Stimulated activated naive CD8-positive, alpha-beta T cell treated with anti-CD3 and anti-CD28 coated beads, Interleukin-15, Interleukin-2, amounts not matched to agents 100 ng/mL and 50 ng/mL, for 24 hours (primary cell): Measurements from ENCODE around the gene PAX6.

Experiments used
- H3K27ac Mint-ChIP-seq: one replicate; pipeline ENCODE4 v1.8.0; 2021; ENCODE audit warnings: mild to moderate bottlenecking, mixed read lengths
- H3K27me3 Mint-ChIP-seq: one replicate; pipeline ENCODE4 v1.8.0; 2021; ENCODE audit warnings: mixed read lengths
- H3K36me3 Mint-ChIP-seq: one replicate; pipeline ENCODE4 v1.8.0; 2021; ENCODE audit warnings: low read depth, mixed read lengths
- H3K4me1 Mint-ChIP-seq: one replicate; pipeline ENCODE4 v1.8.0; 2021; ENCODE audit warnings: low read depth, mixed read lengths
- H3K4me3 Mint-ChIP-seq: one replicate; pipeline ENCODE4 v1.8.0; 2021; ENCODE audit warnings: mild to moderate bottlenecking, mixed read lengths
- H3K9me3 Mint-ChIP-seq: one replicate; pipeline ENCODE4 v1.8.0; 2021; ENCODE audit warnings: mixed read lengths

Gene PAX6

DNA sequence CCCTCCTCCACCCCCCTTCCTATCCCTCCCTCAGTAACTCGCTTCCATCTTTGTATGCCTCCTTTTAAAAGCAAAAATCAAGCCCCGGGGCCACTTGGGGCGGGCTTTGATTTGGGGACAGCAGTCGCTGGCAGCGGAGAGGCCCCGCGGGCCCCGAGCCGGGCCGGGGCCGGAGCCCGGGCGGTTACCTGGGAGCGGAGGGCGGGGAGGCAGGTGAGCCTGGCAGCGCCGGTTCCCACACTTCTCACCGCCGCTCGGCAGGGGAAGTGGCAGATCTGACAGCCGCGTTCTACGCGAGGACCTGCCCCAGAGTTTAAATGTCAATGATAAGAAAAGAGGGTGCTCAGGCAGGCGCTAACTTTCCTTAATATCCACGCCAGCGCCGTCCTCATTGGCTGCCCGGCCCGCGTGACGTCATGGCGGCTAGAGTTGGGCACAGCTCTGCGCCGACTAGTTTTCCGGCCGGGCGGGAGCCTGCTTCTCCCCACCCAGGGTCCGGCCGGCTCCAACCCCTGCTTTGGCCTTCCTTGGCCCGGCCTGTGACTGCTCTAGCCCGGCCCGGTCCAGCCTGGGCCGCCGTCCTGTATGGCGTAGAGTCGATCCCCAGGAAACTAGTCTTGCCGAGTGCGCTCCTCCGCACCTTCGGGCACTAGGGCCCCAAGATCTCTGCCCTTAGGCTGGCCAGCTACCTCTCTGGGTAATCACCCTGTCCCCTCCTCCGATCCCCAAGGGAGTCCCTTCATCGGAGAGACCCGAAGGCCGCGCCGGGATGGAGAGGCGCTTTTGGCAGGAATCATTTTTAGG lies 6.7 kb upstream of the PAX6 start:
- peaks cover 24% of the 10 kb centered on the region for H3K4me1 Mint-ChIP-seq
- no peak overlapping the region for H3K27ac Mint-ChIP-seq
- no peak overlapping the region for H3K4me3 Mint-ChIP-seq

GRCh38 chr11:31817054-31817620 lies 6.0 kb upstream of the PAX6 start:
- peak overlapping the region; percentile 32 for H3K27ac Mint-ChIP-seq
- peaks cover 30% of the 10 kb centered on the region for H3K4me1 Mint-ChIP-seq
- no peaks in the 10 kb centered on the region for H3K36me3 Mint-ChIP-seq
- peak overlapping the region; percentile 64 for H3K4me3 Mint-ChIP-seq
- no peaks in the 10 kb centered on the region for H3K9me3 Mint-ChIP-seq
- peaks cover 76% of the 10 kb centered on the region for H3K27me3 Mint-ChIP-seq

More for the DNA sequence above, 6.7 kb upstream of the PAX6 start:
- Mint-ChIP-seq H3K36me3 (no peaks in the 10 kb centered on the region), H3K9me3 (no peaks in the 10 kb centered on the region), H3K27me3 (peaks cover 78% of the 10 kb centered on the region)

DNA sequence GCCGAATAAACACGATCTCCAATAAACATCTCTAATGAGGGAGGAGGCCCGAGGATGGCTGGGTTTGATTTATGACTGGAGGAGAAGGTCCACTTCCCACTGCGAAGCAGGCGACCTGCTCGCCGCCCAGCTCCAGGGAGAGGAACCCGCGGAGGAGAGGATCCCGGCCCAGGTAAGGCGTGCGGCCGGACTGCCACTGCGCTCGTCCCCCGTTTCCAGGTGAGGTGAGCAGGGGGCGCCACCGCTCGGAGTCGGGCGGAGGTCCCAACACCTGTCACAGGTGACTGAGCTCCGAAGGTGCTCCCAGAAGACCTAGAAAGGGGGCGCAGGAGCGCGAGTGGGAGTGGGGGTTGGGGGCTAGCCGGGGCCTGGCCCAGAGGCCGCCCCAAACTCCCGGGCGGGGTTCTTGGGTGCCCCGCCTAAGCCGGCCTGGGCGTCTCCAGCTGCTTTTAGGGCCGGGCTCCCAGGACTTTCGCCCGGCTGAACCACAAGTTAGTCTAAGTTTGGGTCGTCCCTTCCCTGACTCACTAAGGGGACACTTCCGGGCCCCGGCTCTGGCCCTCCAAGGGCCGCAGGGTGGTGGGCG lies 5.4 kb upstream of the PAX6 start:
- Mint-ChIP-seq H3K27ac (no peak overlapping the region), H3K4me3 (peak overlapping the region; percentile 71)

GRCh38 chr11:31815711-31816467 lies 4.8 kb upstream of the PAX6 start:
- H3K9me3 Mint-ChIP-seq = no peaks in the 10 kb centered on the region
- H3K27me3 Mint-ChIP-seq = peaks cover 73% of the 10 kb centered on the region

More for the DNA sequence above, 5.4 kb upstream of the PAX6 start:
- H3K9me3 Mint-ChIP-seq = no peaks in the 10 kb centered on the region
- no peaks in the 10 kb centered on the region for H3K36me3 Mint-ChIP-seq
- peaks cover 75% of the 10 kb centered on the region for H3K27me3 Mint-ChIP-seq
- peaks cover 34% of the 10 kb centered on the region for H3K4me1 Mint-ChIP-seq

DNA sequence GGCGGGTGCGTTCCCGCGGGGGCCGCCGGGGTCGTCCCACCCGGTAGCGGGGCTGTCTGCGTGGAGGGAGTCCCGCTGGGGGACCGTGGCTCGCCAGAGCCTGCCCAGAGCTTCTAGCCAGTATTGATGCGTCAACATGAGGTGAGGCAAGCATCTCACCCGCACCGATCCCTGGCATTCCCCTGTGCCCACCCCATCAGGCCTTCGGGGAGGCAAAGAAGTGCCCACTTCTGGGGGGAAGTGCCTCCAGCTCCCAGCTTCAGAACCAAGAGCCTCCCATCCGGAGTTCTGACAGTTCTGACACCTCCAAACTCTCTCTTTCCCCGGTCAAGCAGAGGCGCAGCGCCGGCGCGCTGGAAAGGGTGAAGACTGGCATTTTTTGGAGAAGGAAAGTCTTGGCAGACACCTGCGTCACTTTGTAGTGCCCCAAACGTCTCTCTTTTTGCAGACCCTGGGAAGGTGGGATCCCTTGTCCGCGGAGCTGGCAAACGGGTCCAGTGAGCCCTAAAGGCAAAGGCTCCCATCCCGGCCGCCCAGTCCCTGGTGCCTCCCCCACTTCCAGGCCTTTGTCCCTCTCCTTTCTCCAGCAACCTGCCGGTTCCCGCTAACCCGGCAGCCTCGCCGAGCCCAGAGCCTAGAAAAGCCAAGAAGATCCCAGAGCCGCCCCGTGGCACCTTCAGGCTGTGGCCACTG lies 3.2 kb upstream of the PAX6 start:
- H3K36me3 Mint-ChIP-seq = peaks cover 4% of the 10 kb centered on the region
- H3K27ac Mint-ChIP-seq = no peak overlapping the region
- peaks cover 51% of the 10 kb centered on the region for H3K4me1 Mint-ChIP-seq
- peak overlapping the region; percentile 17 for H3K4me3 Mint-ChIP-seq
- H3K9me3 Mint-ChIP-seq = no peaks in the 10 kb centered on the region
- H3K27me3 Mint-ChIP-seq = peaks cover 70% of the 10 kb centered on the region

More at GRCh38 chr11:31815711-31816467, 4.8 kb upstream of the PAX6 start:
- peaks cover 40% of the 10 kb centered on the region for H3K4me1 Mint-ChIP-seq
- no peak overlapping the region for H3K27ac Mint-ChIP-seq
- peak overlapping the region; percentile 71 for H3K4me3 Mint-ChIP-seq
- no peaks in the 10 kb centered on the region for H3K36me3 Mint-ChIP-seq

DNA sequence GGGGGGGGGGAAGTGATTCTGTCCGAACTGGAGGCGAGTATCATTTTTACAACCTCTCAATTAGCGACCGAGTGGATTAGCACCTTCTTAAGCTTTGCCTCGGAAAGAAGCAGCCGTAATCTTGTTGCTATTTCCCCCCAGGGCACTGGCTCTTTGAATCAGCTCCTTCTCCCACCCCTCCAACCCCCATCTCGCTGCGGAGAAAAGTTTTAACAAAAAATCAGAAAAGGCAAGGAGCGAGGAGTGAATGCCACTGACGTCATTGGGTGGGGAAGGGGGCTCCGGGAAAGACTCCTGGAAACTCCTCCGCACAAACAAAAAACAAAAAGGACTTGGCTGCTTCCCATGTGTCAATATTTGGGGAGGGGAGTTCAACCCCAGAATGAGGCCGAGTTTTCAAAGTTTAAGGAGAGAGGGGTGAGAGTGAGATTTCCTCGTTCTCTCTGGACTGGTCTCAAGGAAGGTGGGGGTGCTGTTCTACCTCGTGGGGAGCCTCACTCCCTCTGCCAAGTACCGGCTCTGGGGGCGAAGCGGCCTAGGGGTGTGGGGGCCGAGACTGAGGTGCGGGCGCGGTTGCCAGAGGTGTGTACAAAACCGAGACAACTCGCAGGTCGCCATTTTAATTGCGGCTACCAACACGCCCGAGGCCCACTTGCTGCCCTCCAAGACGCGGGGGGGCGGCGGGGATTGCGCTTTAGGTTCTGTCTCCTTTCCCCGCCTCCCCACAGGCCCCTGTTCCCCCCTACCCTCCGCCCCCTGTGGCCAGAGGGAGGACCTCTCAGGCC lies 2.5 kb upstream of the PAX6 start:
- no peaks in the 10 kb centered on the region for H3K9me3 Mint-ChIP-seq
- peaks cover 58% of the 10 kb centered on the region for H3K4me1 Mint-ChIP-seq
- peak overlapping the region; percentile 67 for H3K4me3 Mint-ChIP-seq
- peaks cover 73% of the 10 kb centered on the region for H3K27me3 Mint-ChIP-seq
- H3K36me3 Mint-ChIP-seq = peaks cover 4% of the 10 kb centered on the region
- no peak overlapping the region for H3K27ac Mint-ChIP-seq

DNA sequence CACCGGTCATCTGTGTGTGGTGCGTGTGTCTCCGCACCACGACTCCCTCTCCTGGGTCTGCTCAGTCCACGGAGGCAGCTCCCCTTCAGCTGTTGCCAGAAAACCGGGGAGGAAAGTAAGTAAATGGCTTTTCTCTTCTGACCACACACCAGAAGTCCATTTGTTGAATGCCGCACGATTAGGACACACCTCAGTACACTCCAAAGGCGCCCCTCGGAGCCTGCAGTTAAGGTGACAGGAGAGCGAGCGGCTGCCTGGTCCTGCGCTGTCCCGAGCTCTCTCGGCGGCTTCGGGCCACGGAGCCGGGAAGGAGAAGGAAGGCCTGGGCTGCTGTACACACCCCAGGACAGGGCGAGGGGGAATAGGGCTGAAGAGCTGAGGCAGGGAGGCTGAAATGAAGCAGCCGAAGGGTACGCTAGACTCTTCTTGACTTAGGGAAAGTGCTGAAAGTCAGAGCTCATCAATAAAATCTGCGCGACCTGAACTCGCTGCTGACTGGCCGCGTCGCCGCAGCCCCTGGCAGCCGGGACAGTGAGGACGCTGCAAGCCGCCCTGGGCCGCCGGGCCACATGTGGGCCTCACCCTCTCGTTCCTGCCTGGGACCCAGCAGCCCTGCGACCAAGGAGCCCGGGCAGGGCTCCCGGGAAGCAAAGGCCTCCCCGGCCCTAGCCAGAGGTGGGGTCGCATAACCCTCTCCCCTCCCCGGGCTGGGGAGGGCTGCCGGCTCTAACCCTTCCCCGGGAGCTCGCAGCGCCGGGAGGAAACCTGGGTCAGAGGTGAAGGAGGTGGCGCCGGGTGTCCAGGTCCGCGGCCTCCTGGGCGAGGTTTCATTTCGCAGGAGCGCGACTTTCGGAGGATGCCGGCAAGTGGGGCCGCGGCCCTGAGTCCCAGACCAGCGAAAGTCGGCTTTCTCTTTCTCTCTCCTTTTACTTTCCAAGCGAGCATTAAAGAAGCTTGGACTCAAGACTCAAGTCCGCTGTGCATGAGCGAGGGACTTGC lies 1.6 kb upstream of the PAX6 start:
- peaks cover 4% of the 10 kb centered on the region for H3K36me3 Mint-ChIP-seq
- H3K27me3 Mint-ChIP-seq = peaks cover 75% of the 10 kb centered on the region
- H3K9me3 Mint-ChIP-seq = no peaks in the 10 kb centered on the region
- no peak overlapping the region for H3K27ac Mint-ChIP-seq
- peaks cover 58% of the 10 kb centered on the region for H3K4me1 Mint-ChIP-seq
- peak overlapping the region; percentile 76 for H3K4me3 Mint-ChIP-seq

- H3K27ac Mint-ChIP-seq = peak overlapping the region; percentile 55
- peaks cover 4% of the 10 kb centered on the region for H3K36me3 Mint-ChIP-seq
- H3K4me1 Mint-ChIP-seq = peaks cover 47% of the 10 kb centered on the region
- H3K27me3 Mint-ChIP-seq = peaks cover 70% of the 10 kb centered on the region
- peak overlapping the region; percentile 78 for H3K4me3 Mint-ChIP-seq
- no peaks in the 10 kb centered on the region for H3K9me3 Mint-ChIP-seq
Measured at GRCh38 chr11:31809857-31810778, 1.0 kb downstream of the PAX6 start.

DNA sequence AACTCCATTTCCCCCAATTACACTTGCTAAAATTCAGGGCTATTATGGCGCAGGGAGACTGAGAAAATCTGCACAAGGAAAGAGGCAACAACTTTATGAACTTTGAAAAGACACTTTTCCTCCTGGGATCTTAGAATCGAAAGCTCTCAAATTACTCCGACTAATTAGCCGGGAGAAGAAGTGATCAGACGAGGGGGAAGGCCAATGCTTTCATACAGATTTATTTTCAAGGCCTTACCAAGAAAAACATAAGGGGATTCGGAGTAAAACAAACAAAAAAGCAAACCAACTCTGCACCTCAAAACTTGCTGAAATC lies 1.6 kb downstream of the PAX6 start:
- Mint-ChIP-seq H3K9me3 (no peaks in the 10 kb centered on the region), H3K4me1 (peaks cover 47% of the 10 kb centered on the region), H3K27ac (no peak overlapping the region), H3K36me3 (peaks cover 4% of the 10 kb centered on the region), H3K4me3 (peak overlapping the region; percentile 68), H3K27me3 (peaks cover 69% of the 10 kb centered on the region)

- Mint-ChIP-seq H3K27ac (no peak overlapping the region), H3K36me3 (peaks cover 4% of the 10 kb centered on the region), H3K9me3 (no peaks in the 10 kb centered on the region), H3K27me3 (peaks cover 71% of the 10 kb centered on the region), H3K4me3 (peak overlapping the region; percentile 68), H3K4me1 (peaks cover 53% of the 10 kb centered on the region)
Measured at GRCh38 chr11:31808721-31809540, 2.2 kb downstream of the PAX6 start.

- Mint-ChIP-seq H3K36me3 (peaks cover 4% of the 10 kb centered on the region), H3K27me3 (peaks cover 74% of the 10 kb centered on the region), H3K27ac (no peak overlapping the region), H3K4me1 (peaks cover 52% of the 10 kb centered on the region), H3K4me3 (no peak overlapping the region), H3K9me3 (no peaks in the 10 kb centered on the region)
Measured at GRCh38 chr11:31807799-31808667, 3.1 kb downstream of the PAX6 start.
